Pons (tissue), 1 donor: ENCODE results near the gene PDE11A.

Source experiments
- DNase-seq: peaks from one replicate; pipeline ENCODE4 v3.0.0-alpha.2; 2016; ENCODE audit warnings: low spot score

Gene PDE11A

DNA sequence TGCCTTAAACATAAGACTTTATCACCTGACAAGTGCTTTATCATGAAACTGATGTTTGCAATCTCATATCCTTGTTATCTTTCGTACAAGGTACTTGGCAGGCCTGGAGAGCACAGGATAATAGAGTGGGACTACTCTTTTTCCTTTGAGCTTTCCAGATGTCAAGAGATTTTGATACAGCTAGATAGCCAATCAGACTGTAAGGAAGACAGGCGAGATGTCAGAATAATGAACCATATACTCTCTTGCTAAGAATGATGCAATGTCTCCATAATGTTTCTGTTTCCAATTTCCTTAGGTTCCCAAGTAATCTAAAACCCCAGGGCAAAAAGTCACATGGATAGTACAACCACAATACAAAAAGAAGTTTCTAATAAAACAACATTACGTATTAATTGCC is 313.1 kb downstream of the PDE11A start:
- DNase-seq = no peak

DNA sequence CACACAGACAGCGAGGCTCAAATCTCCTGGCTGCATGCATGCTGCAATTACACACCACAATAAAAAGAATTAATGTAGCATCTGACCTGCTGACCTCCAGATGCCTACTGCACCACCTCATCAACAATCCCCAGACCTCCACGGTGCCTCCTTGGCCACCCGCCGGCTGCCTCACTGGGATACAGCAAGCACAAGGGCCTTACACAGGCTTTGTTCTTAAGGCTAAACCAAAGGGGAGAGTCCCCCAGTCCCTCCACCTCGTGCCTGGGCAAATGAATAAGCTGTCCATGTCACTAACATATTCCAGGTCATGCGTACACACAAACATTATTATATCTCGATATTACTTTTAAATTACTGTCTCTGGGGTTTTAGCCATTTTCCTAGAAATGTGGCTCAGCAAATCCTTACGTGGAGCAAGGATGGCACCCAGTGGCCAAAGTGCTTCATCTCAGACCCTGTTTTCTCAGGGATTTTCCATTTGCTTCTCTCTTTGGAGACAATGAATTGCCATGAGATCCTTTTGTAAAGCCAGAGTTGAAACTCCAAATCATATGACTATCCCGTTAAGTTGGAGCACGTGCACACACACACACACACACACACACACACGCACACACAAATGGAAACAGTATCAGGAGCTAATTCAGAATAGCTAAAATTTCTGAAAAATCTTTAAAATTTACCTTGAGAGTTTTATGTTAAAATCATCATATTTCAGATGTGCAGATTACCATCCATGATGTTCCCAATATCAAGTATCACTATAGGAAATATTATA is 313.8 kb downstream of the PDE11A start:
- DNase-seq = peak; percentile 90

DNA sequence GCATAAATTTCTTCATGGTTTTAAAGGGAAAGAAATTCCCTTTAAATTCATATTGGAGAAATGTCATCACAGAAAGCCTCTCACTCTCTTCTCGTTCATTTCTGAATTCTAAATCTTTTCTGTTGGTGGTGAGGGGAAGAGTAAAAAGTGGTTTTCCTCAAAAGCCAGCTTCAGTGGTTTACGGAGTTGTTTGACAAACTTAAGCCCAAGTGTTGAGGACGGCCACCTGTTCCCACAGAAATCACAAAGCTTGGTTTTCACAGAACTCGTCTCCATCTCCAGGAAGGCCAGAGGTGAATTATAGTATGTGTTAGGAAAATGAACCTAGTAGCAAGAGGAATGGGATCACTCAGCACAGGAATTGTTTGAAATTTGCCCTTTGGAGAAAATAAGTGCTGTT is 316.2 kb downstream of the PDE11A start:
- DNase-seq = no peak

GRCh38 chr2:177754492-177754873 is 318.1 kb downstream of the PDE11A start:
- DNase-seq = no peak

- peak; percentile 91 for DNase-seq
Measured at GRCh38 chr2:177753682-177754491, 318.7 kb downstream of the PDE11A start.

- DNase-seq = no peak
Measured at GRCh38 chr2:177748360-177748759, 324.2 kb downstream of the PDE11A start.

DNA sequence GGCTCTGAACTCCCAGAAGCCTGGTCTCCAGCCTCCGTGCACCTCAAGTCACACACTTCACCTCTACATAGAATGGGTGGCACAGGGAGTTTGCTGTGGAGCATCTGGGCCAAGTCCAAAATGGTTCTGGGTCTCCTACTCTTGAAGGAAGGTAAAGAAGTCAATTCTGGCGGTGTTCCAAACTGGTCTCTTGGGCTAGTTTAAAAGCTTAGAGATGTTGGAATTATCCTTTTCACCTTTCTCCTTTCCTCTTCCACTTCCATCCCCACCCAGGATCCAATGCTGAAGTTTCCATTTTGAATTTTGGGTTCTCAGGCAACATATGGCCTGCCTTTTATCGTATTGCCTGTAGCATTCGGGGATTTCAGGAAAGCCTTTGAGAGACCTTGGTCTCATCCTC is 325.2 kb downstream of the PDE11A start:
- DNase-seq = no peak

DNA sequence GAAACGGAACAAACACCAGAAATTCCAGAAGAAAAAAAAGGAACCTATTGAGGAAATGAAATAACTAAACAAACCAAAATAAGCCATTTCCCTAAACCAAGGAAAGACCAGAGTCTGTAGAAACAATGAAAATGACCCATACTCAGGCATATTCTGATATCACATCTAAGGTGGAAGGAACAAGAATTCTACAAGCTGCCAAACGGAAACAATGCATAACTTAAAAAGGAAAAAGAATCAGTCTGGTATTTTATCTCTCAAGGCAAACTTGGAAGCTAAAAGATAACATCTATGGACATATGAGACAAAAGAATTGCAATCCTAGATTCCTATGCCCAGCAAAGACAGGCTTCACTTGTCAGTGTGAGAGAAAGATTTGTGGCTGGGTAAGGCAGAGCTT is 326.2 kb downstream of the PDE11A start:
- DNase-seq = no peak

GRCh38 chr2:177745531-177745930 is 327.0 kb downstream of the PDE11A start:
- DNase-seq = no peak

DNA sequence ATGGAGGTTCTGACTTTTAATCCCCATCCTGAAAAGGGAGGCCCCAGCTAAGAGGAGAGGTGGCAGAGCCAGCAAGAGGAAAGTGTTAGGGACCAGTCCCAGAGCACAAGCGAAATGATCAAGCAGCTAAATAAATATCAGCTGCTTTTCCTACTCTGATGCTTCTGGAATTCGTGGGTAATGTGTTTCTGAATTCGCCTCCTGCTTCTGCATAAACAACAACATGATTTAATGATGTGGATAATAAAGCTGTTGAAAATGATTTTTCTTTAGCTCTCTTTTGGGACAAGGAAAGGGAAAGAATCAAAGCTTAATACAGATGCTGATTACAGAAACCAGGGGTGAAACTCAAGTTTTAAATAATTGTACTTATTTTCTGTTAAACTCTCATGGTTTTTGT is 329.7 kb downstream of the PDE11A start:
- no peak for DNase-seq

GRCh38 chr2:177741866-177742265 is 330.7 kb downstream of the PDE11A start:
- no peak for DNase-seq

DNA sequence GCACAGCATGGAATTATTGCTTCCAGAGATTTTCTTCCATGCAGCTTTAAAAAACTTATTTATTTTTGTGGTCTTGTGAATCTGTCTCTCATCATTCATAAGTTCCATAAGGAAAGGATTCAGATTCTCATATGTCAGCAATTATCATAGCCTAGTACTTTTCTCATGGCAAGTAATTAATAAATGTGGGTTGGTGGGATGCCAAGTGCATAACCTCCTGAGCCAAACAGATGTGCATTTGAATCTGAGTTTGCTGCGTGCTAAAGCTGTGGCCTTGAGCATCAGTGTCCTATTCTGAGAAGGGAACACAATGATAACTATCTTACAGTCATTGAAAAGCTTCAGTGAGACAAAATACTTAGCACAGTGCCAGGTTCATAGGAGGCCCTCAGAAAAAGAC is 331.9 kb downstream of the PDE11A start:
- no peak for DNase-seq

DNA sequence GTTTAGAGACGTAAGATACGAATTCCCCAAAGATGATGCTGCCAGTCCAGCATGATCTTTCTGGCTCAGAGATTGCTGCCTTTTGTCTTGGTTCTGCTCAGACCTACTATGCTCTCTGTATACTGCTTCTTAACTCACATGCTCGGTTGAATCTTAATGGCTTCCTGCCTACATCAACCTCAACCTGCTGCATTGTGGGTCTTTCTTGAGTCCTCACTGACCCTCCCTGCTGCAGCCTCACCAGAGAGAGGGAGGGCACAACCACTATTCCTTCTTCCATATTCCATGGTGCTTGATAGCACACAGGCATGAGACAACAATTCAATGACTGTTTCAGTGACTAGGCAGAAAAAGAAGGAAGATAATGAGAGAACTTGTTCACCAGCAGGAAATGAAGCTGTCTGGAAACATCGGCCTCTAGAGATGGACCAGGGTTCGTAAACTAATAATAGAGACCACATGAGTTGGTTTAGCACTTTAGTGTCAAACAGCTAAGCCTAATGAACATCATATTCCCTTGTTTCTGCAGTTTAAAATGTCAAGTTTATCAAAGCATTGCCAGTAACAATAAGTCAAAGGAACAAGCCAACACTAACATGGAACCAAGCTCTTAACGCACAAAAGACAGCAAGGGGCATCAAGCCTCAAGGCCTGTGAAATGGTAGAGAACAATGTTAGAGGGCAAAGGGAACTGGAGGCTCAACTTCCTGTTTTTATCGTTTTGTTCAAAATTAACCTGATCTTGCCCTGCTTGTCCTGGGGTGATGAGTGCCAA is 333.9 kb downstream of the PDE11A start:
- no peak for DNase-seq

DNA sequence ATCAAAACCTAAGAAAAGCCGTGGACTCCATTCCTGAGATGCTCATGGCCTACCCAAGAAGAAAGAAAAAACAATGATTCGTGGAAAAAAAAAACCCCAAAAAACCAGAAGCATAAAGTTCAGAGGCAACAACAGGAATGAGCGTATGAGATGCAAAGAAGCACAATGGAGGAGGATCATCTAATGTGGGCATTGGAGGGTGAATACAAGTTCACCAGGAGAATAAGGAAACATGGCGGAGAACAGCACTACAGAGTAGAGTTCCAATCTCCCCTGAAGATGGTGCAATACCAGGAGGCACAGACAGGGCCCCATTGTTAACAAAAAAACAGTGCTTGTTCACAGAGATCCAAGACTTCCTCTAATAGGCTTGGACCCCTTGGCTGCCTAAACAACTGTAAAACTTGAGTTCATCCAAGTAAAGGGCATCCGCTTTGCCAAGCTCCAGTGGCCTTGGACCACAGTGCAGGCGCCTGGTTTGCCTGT is 337.2 kb downstream of the PDE11A start:
- DNase-seq = no peak

DNA sequence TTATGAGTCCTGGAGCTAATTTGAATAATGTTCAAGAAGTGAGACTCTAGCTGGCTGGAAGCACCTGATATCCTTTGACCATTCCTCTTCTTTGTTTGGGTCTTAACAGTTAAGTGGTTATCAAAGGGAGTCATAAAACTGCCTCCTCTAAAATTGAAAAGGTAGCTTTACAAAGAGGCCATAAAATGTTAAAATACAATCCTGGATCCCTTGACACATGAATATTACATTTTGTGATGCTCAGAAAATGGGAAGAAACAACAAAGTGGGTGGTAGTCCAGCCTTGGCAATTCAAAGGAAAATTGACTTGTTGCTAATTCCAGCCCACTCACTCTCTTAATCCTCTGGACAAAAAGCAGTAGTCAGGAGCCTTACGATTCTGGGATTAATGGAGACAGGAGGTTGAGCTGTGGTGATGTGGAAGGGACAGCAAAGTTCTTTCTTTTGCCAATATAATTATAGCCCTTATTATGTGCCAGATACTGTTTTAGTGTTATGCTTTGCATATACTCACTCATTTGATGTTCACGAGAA is 339.2 kb downstream of the PDE11A start:
- DNase-seq = no peak

GRCh38 chr2:177731384-177731783 is 341.2 kb downstream of the PDE11A start:
- DNase-seq = no peak

DNA sequence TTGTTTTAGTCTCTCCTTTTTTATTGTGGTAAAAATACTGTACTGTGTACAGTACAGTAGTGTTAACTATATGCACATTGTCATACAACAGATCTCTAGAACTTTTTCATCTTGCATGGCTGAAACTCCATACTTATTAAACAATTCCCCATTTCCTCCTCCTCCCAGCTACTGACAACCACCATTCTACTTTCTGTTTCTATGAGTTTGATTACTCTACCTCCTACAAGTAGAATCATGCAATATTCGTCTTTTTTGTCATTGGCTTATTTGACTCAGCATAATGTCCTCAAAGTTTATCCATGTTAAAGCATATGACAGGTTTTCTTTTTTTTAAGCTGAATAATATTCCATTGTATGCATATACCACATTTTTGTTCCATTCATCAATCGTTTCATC is 341.8 kb downstream of the PDE11A start:
- DNase-seq = no peak

DNA sequence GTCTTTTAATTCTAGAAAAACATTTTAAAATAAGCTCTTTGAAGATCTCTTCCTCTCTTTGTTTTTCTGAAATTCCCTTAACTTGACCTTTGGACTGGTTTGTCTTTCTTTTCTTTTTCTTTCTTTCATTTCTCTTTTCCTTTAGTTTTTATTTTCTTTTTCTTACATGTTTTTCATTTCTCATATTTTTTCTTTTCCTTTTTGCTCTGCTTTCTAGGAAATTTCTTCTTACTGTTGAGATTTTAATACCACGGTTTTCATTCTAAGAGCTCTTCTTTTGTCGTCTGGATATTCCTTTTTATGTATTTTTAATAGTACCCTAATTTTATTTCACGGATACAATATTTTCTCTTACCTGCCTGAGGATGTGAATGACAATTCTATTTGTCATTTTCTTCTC is 342.2 kb downstream of the PDE11A start:
- no peak for DNase-seq

DNA sequence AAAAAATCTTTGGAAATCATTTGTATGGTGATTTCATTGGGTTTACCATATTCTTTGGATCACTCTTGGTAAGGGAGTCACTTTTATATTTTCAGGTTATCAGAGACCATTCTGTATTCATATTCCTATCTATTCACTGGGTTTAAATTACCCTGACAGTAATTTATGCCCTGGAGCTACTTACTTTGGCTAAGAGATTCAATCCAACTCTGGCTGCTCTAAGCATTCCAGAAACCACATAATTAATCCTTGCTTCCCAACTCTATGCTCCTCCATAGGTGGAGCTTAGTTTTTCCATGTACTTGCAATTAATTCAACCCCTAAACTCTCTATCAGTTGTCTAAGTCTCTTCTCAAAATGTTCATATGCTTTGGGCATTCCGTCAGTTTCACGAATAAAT is 343.7 kb downstream of the PDE11A start:
- no peak for DNase-seq

- DNase-seq = no peak
Measured at GRCh38 chr2:177728399-177728765, 344.2 kb downstream of the PDE11A start.

DNA sequence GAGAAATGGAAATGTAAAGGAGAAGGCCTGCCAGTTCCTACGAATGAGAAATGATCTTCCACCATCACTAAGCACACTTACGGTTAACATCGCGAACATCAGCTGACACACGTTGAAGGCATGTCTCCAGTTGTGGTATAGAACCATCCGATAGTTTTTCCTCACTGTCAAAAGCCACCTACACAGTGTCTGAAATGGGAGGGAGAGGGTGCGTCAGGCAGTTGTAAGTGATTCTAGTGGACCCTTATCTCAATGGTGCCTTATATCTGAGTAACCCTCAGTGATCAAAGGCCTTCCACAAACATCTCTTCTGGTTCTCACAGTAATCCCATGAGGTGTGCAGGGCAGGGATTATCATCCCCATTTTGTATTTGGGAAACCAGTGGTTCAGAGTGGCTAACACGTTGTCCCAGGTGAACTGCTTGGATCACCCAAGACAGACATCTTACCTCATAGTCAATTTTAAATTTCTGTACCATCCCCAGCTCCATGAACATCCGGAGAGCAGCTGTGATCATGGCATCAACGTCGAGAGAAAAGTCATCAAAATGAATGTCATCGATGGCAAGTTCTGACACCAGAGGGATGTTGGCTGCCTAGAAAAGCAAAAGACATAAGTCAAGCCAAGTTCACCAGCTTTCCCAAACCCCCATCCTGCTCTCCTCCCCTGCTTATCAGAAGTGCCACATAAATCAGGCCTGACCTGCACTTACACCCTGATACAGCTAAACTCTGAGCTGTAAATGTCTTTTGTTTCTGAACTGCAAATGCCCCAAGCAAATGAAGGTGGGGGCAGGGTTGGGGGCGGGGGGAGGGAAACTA is 344.8 kb downstream of the PDE11A start:
- DNase-seq = no peak
